GM18861 (cell line): ENCODE results near the gene GYPE.
"Not testable (repeated sequence)": the region's sequence is repeated elsewhere in the genome, so short reads cannot be mapped to it uniquely, and the experiment has no call there.

Experiments
- ATAC-seq: cut with Tn5 transposase; IDR thresholded peaks from one replicate; pipeline ENCODE4 v1.9.1; 2021; ENCODE audit not compliant: unreplicated experiment

The GYPE gene

GRCh38 chr4:143905440-143905839 lies at the start of gene GYPE:
Gene GYPE (minus strand): TSS chr4:143905559. CDS start chr4:143905507, 52 bp downstream.
- ATAC-seq, result not testable (repeated sequence)

GRCh38 chr4:143951458-143951972 lies 46.2 kb upstream of the GYPE start:
- not testable (repeated sequence) for ATAC-seq

- not testable (repeated sequence) for ATAC-seq
Observed at GRCh38 chr4:143950967-143951366, 45.6 kb upstream of the GYPE start.

DNA sequence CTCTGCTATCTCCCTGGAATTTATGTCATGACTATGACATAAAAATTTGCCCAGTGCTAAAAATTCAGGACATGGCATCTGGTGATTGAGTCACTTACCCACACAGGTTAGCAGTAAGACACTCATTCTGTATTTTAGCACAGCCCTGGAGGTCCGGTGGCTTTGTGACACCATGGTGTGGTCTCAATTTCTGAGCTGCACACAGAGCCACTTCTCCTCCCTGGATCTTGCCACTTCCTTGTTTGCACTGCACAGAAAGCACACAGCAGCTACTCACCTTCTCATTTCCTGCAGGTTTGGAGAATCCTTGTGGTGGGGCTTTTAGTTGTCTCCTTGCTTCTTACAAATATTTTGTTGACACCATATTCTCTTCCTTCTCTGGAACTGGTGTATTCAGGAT lies 44.8 kb upstream of the GYPE start:
- ATAC-seq, result not testable (repeated sequence)

GRCh38 chr4:143947493-143947892 lies 42.1 kb upstream of the GYPE start:
- not testable (repeated sequence) for ATAC-seq

GRCh38 chr4:143940708-143941107 lies 35.3 kb upstream of the GYPE start:
- ATAC-seq, result not testable (repeated sequence)

GRCh38 chr4:143939528-143939927 lies 34.2 kb upstream of the GYPE start:
- ATAC-seq, result no peak

- not testable (repeated sequence) for ATAC-seq
Observed at GRCh38 chr4:143938890-143939289, 33.5 kb upstream of the GYPE start.

GRCh38 chr4:143921181-143921580 lies 15.8 kb upstream of the GYPE start:
- ATAC-seq, result no peak

DNA sequence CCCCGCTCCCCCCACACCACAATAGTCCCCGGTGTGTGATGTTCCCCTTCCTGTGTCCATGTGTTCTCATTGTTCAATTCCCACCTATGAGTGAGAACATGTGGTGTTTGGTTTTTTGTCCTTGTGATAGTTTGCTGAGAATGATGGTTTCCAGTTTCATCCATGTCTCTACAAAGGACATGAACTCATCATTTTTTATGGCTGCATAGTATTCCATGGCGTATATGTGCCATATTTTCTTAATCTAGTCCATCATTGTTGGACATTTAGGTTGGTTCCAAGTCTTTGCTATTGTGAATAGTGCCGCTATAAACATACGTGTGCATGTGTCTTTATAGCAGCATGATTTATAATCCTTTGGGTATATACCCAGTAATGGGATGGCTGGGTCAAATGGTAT lies 11.1 kb upstream of the GYPE start:
- not testable (repeated sequence) for ATAC-seq

DNA sequence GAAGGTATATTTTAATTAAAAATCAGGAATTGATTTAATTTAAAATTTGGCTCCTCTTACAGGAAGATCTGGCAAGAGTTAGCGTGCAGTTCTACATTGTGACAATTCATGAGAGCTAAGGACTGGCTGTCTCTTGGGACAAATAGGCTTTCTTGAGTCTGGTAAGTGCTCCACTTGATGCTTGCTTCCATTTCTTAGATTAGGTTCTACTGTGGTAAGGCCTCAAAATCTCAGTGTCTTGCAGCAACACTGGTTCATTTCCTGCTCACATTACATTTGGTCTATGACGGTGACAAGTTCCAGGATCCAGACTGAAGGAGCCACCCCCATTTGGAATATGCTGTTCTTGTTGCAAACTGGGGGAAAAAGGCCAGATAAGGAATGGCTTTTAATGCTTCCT lies 7.1 kb upstream of the GYPE start:
- not testable (repeated sequence) for ATAC-seq

DNA sequence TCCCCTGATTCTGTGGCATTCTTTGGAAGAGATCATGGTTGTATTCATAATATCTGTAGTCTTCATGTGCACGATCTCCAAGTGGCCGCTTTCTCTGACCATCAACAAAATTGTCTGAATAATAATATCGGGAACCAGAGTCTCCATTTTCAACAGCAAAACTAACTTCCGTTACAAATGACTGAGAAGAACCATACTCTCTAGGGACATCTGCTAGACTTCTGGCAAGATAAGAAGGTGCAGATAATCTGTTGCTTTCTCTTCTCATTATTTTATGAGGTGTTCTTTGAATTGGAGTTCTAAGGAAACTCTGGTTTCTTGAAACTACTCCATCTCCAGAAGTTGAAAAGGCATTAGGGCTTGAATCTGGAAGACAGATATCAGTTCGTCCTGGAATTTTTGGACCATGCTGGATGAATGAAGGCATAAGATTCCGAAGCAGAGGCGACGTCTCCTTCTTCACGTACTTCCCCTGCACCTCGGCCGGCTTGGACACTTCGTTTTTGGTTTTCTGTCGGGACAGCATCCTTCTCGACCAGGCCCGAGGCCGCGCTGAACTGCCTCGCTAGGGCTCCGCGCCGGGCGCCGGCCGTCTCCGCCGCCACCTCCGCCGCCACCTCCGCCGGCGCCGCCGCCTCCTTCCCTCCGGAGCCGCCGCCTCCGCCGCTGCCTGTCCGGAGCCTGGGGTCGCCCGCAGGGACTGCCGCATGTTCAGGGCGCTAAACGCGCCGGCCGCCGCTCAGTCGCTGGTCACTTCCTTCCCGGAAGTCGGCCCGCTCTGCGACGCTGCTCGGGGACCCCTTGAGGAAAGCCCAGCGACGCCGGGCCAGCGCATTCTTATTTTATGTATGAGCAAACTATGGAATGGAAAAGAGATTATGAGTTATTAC lies 6.4 kb upstream of the GYPE start:
- peak; percentile 42 for ATAC-seq

DNA sequence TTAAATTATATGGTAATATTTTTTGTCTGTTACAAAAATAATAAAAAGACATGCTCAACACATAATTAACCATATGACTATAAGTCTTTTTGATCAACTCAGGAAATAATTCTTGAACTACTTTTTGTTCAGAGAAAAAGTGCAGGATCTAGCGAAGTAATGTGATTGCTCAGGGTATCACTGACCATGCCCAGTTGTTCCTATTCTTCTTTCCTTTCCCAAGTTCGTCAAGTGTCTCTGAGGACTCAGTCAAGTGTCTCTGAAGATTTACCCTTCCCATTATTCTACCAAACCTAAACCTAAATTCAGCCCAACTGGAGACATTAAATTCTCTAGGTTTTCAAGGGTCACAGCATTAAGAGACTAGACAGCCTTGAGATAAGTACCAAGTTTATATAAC lies 5.5 kb upstream of the GYPE start:
- ATAC-seq, result not testable (repeated sequence)

DNA sequence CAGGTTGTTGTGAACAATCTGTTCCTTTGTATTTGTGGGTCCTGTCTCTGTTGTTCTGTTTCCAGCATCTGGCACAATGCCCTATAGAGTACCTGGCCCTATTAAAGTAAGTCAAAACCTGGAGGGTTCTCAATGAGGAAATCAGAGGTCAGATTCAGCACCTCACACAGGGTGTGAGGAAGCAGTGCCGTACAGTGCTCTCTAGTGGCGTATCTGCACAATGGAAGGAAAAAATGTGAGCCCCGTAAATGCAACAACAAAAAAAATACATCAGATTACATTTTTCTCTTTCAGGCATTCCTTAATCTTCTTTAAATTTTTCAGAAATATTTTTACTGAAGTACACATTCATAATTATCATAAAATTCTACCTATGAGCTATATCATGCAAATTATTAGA lies 2.5 kb upstream of the GYPE start:
- ATAC-seq, result peak; percentile 41

GRCh38 chr4:143904431-143904830 lies 928 bp downstream of the GYPE start:
- ATAC-seq, result not testable (repeated sequence)

DNA sequence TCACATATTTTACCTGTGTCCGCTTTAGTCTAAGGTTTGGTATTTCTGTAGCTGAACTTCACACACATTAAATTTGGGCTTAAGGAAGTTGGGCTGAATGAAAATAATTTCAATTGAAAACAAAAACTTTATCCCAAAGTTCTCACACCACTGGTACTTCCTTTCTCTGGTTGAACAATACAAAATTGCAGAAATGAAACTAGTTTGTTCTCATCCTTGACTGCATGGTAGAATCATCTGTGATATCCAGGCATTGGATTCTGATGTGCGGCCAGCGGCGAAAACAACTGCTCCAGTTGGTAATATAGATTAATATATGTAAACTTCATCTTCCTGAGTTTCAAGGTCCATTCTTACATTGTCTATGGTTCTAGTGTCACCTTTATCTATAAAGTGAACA lies 15.0 kb downstream of the GYPE start:
- ATAC-seq, result not testable (repeated sequence)

- not testable (repeated sequence) for ATAC-seq
Observed at GRCh38 chr4:143888189-143888588, 17.2 kb downstream of the GYPE start.

DNA sequence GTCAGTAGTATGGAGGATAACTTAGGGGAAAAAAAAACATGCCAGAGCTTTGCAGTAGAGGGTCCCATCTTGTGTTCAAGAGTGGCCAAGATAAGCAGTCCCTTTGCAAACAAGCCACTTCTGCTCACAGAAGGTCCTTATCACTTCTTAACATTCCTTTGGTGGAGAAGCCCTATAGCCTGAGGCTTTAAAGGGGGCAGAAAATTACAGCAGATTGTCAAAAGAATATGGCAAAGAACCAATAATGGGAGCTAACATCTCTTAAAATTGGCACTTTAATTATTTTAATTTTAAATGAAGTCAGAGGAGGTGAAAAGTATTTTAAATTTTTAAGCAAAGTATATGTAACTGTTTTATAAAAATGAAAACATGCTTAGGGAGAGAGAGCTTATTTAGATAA lies 20.4 kb downstream of the GYPE start:
- ATAC-seq, result not testable (repeated sequence)

- no peak for ATAC-seq
Observed at GRCh38 chr4:143883529-143883928, 21.8 kb downstream of the GYPE start.

GRCh38 chr4:143882892-143883291 lies 22.5 kb downstream of the GYPE start:
- ATAC-seq, result no peak

DNA sequence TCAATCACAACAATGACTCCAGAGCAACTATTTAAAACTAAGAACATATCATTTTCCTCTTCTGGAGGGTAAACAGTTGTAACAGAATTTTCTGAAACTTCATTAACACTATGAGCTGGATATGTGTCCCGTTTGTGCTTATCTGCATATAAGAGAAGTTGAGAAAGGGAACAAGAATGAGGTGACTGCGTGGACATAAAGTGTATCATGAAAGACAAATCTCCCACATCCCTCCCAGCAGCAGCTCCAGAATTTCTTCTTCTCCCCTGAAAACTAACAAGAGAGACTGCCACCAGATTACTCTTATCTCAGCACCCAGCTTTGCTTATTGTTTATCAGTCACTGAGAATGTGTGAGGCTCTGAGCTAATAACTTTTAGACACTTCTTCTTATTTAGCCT lies 25.8 kb downstream of the GYPE start:
- ATAC-seq, result not testable (repeated sequence)

- ATAC-seq, result not testable (repeated sequence)
Observed at GRCh38 chr4:143875357-143875756, 30.0 kb downstream of the GYPE start.
